Subcutaneous adipose tissue (tissue), 4 donors: ENCODE measurements around the gene ARF6. TPM values are rescaled to one million over a fixed set of nuclear protein-coding genes. Genes with fewer than 3 reads are reported as not detected.

Experiments used
- CTCF ChIP-seq: fragments of 450-650 bp; IDR thresholded peaks from one replicate; pipeline ENCODE4 v1.5.1; 2016; ENCODE audit warnings: low read depth, mild to moderate bottlenecking, control low read depth, antibody characterized with exemption, moderate library complexity
- total RNA-seq, 4 donors: library from RNA; depleted of rRNA; stranded (reverse); fragments of >200 nt; gene quantifications; one replicate each; pipeline ENCODE4 v1.1.0, GENCODE V29; 2016

Gene ARF6
- total RNA-seq, 4 donors from 2014 or later: 35.2 to 59.3 (median 44.5) TPM

- TF ChIP-seq CTCF: no peak
These were observed 35.4 kb upstream of the ARF6 start for GRCh38 chr14:49857427-49858003.

- TF ChIP-seq CTCF: no peak
These were observed 34.5 kb upstream of the ARF6 start for GRCh38 chr14:49858383-49858782.

GRCh38 chr14:49860988-49861698 is 31.7 kb upstream of the ARF6 start:
- no peak for TF ChIP-seq CTCF

GRCh38 chr14:49861699-49862088 is 31.2 kb upstream of the ARF6 start:
- no peak for TF ChIP-seq CTCF

- no peak for TF ChIP-seq CTCF
These were observed 30.7 kb upstream of the ARF6 start for GRCh38 chr14:49862089-49862673.

- no peak for TF ChIP-seq CTCF
These were observed 29.2 kb upstream of the ARF6 start for GRCh38 chr14:49863487-49864281.

GRCh38 chr14:49865431-49865859 is 27.4 kb upstream of the ARF6 start:
- TF ChIP-seq CTCF: no peak
